GM23338 (cell line): ENCODE measurements around the gene TXNDC16. TPM values are rescaled to one million over a fixed set of nuclear protein-coding genes. Genes with fewer than 3 reads are reported as not detected.

Experiments used
- ATAC-seq: fragments of 200-7000 bp; cut with Tn5 transposase; 3 replicates; pipeline ENCODE4 v1.9.1; 2020
- DNase-seq: peaks from one replicate; pipeline ENCODE4 v3.0.0-alpha.2; 2015; ENCODE audit warnings: low spot score
- H2AFZ ChIP-seq: fragments of 200-600 bp; sonication (generic); 2 replicates; pipeline ENCODE4 v1.8.0; 2016; ENCODE audit warnings: antibody characterized with exemption, mild to moderate bottlenecking, moderate library complexity
- H3F3A ChIP-seq: fragments of 200-600 bp; sonication (generic); replicated peaks from 2 replicates; pipeline ENCODE4 v1.8.0; 2017; ENCODE audit warnings: antibody characterized with exemption, mixed run types, low read depth
- H3K27ac ChIP-seq: fragments of 200-600 bp; sonication (generic); 2 replicates; pipeline ENCODE4 v1.6.1; 2016; ENCODE audit warnings: low read depth
- H3K27me3 ChIP-seq: fragments of 200-600 bp; sonication (generic); 2 replicates; pipeline ENCODE4 v1.8.0; 2016; ENCODE audit warnings: mild to moderate bottlenecking, mixed run types, moderate library complexity; ENCODE audit not compliant: insufficient read depth
- H3K36me3 ChIP-seq: fragments of 200-600 bp; sonication (generic); 2 replicates; pipeline ENCODE4 v1.8.0; 2016; ENCODE audit warnings: mild to moderate bottlenecking; ENCODE audit not compliant: insufficient read depth
- H3K4me1 ChIP-seq: fragments of 200-600 bp; sonication (generic); 2 replicates; pipeline ENCODE4 v1.8.0; 2016; ENCODE audit warnings: mild to moderate bottlenecking, moderate library complexity; ENCODE audit not compliant: insufficient read depth
- H3K4me2 ChIP-seq: fragments of 200-600 bp; sonication (generic); 2 replicates; pipeline ENCODE4 v1.7.1; 2017; ENCODE audit warnings: mixed run types
- H3K4me3 ChIP-seq: fragments of 200-600 bp; sonication (generic); 2 replicates; pipeline ENCODE4 v1.6.1; 2016; ENCODE audit warnings: mixed run types
- H3K79me2 ChIP-seq: fragments of 200-600 bp; sonication (generic); replicated peaks from 2 replicates; pipeline ENCODE4 v1.8.0; 2017; ENCODE audit warnings: mild to moderate bottlenecking; ENCODE audit not compliant: insufficient read depth
- H3K9me2 ChIP-seq: fragments of 200-600 bp; sonication (generic); 2 replicates; pipeline ENCODE4 v1.8.0; 2017; ENCODE audit not compliant: insufficient read depth
- H4K20me1 ChIP-seq: fragments of 200-600 bp; sonication (generic); replicated peaks from 2 replicates; pipeline ENCODE4 v1.8.0; 2017; ENCODE audit warnings: mild to moderate bottlenecking; ENCODE audit not compliant: insufficient read depth
- H3K27ac Mint-ChIP-seq: 2 replicates; pipeline ENCODE4 v1.8.0; 2020; ENCODE audit warnings: inconsistent platforms, mild to moderate bottlenecking, moderate library complexity, mixed read lengths
- H3K27me3 Mint-ChIP-seq: 3 replicates; pipeline ENCODE4 v1.8.0; 2022; ENCODE audit warnings: low read depth, mild to moderate bottlenecking, moderate library complexity, mixed read lengths, inconsistent platforms; ENCODE audit not compliant: insufficient read depth, poor library complexity
- H3K36me3 Mint-ChIP-seq: 3 replicates; pipeline ENCODE4 v1.8.0; 2021; ENCODE audit warnings: low read depth, mild to moderate bottlenecking, inconsistent platforms, moderate library complexity, mixed read lengths
- H3K4me1 Mint-ChIP-seq: 3 replicates; pipeline ENCODE4 v1.8.0; 2020; ENCODE audit warnings: mild to moderate bottlenecking, inconsistent platforms, mixed read lengths
- H3K4me3 Mint-ChIP-seq: 3 replicates; pipeline ENCODE4 v1.8.0; 2021; ENCODE audit warnings: moderate library complexity, mild to moderate bottlenecking, inconsistent platforms, mixed read lengths
- H3K9me3 Mint-ChIP-seq: 3 replicates; pipeline ENCODE4 v1.8.0; 2020; ENCODE audit warnings: moderate library complexity, mild to moderate bottlenecking, inconsistent platforms, mixed read lengths
- CREB1 ChIP-seq: fragments of 250-450 bp; sonication (Bioruptor Pico); IDR thresholded peaks from 2 replicates; pipeline ENCODE4 v1.5.0; 2020; ENCODE audit warnings: low read depth, mild to moderate bottlenecking, moderate library complexity
- CTCF ChIP-seq, 2 experiments: fragments of 200-600 bp in 1 of 2; sonication (generic) in 1 of 2; conservative IDR thresholded peaks; 2 replicates each; pipeline versions ENCODE4 v1.5.1 to v1.6.1; 2016 to 2017; ENCODE audit warnings: antibody characterized with exemption in 2 of 2, low read depth in 2 of 2, mild to moderate bottlenecking in 2 of 2, moderate library complexity in 1 of 2
- EZH2phosphoT487 ChIP-seq: fragments of 200-600 bp; sonication (generic); IDR thresholded peaks from one replicate; pipeline ENCODE4 v1.8.1; 2018; ENCODE audit warnings: antibody characterized with exemption; ENCODE audit not compliant: unreplicated experiment
- JUNB ChIP-seq: IDR thresholded peaks from one replicate; pipeline ENCODE4 v1.6.1; 2016; ENCODE audit warnings: antibody characterized with exemption; ENCODE audit not compliant: unreplicated experiment
- NANOG ChIP-seq: IDR thresholded peaks from 2 replicates; pipeline ENCODE4 v1.6.1; 2016; ENCODE audit warnings: antibody characterized with exemption, borderline replicate concordance
- STAT1 ChIP-seq: IDR thresholded peaks from one replicate; pipeline ENCODE4 v1.6.1; 2016; ENCODE audit warnings: antibody characterized with exemption; ENCODE audit not compliant: unreplicated experiment
- ZNF114 ChIP-seq: fragments of 250-450 bp; sonication (Bioruptor Pico); IDR thresholded peaks from 2 replicates; pipeline ENCODE4 v1.5.0; 2020; ENCODE audit warnings: mild to moderate bottlenecking, moderate library complexity
- ZNF331 ChIP-seq: fragments of 250-450 bp; sonication (Bioruptor Pico); IDR thresholded peaks from 2 replicates; pipeline ENCODE4 v1.5.0; 2020; ENCODE audit warnings: low read depth, mild to moderate bottlenecking, moderate library complexity
- ZNF462 ChIP-seq: fragments of 250-450 bp; sonication (Bioruptor Pico); IDR thresholded peaks from 2 replicates; pipeline ENCODE4 v1.5.0; 2020; ENCODE audit warnings: mild to moderate bottlenecking, moderate library complexity
- polyA plus RNA-seq: library from polyadenylated mRNA; unstranded; fragments of >200 nt; fragmentation: Nextera tagmentation; extraction: Ambion mirVana; gene quantifications from 2 replicates; pipeline ENCODE4 v1.2.1, GENCODE V29; 2016
- total RNA-seq: library from RNA; depleted of rRNA; stranded (reverse); fragments of >200 nt; shearing (Covaris generic); gene quantifications from 2 replicates; pipeline ENCODE4 v1.2.3, GENCODE V29; 2014
- TF ChIP-seq, protein P1 (sequence below): IDR thresholded peaks from one replicate; pipeline ENCODE4 v1.6.1; 2018; ENCODE audit warnings: antibody characterized with exemption; ENCODE audit not compliant: unreplicated experiment

TXNDC16 gene
- total and polyA plus RNA-seq, 2 experiments from 2014 or later, result 13.6 to 14.0 TPM

DNA sequence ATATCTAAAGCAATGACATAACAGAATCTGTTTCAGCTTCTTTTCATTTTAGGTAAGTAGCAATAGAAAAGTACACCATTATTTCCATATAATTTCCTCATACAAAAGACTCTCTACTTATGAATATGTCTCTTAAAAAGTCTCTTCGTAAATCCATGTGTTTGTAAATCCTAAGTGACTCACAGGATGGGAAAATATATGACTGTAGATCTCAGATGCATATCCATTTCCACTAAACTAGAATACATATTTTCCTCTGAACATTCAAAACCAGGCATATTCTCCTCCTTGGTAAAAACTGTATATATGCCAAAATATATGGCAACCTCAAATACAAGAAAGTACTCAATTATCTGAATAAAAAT is 93.6 kb downstream of the TXNDC16 start:
- Histone ChIP-seq H3K4me2 (no peak overlapping the region), H4K20me1 (no peaks in the 10 kb centered on the region), H3K79me2 (no peaks in the 10 kb centered on the region), H3K27me3 (no peaks in the 10 kb centered on the region), H3F3A (no peaks in the 10 kb centered on the region), H3K4me1 (no peaks in the 10 kb centered on the region), H3K27ac (no peak overlapping the region), H3K36me3 (no peaks in the 10 kb centered on the region), H3K4me3 (no peak overlapping the region), H3K9me2 (no peaks in the 10 kb centered on the region), H2AFZ (no peak overlapping the region)
- Mint-ChIP-seq H3K9me3 (0 out of 3 replicates have a peak, but pooled peaks cover 9% of the 10 kb centered on the region), H3K36me3 (peaks cover 16% of the 10 kb centered on the region), H3K4me3 (no peak overlapping the region), H3K4me1 (peaks cover 2% of the 10 kb centered on the region; the same call in 2 of the 3 replicates), H3K27me3 (no peaks in the 10 kb centered on the region), H3K27ac (no peak overlapping the region)
- no peak for TF ChIP-seq ZNF114 (CRISPR knock-in tag)
- no peak for TF ChIP-seq JUNB
- no peak for TF ChIP-seq EZH2phosphoT487
- TF ChIP-seq STAT1, result no peak
- TF ChIP-seq ZNF331 (CRISPR knock-in tag), result no peak
- TF ChIP-seq CREB1, result no peak
- ATAC-seq, result no peak
- DNase-seq, result no peak

GRCh38 chr14:52457411-52457810 is 94.9 kb downstream of the TXNDC16 start:
- Histone ChIP-seq H4K20me1 (no peaks in the 10 kb centered on the region), H3K79me2 (no peaks in the 10 kb centered on the region), H3K27ac (no peak overlapping the region), H3K27me3 (no peaks in the 10 kb centered on the region), H3K9me2 (no peaks in the 10 kb centered on the region), H3K36me3 (no peaks in the 10 kb centered on the region), H3F3A (no peaks in the 10 kb centered on the region), H2AFZ (no peak overlapping the region), H3K4me3 (no peak overlapping the region), H3K4me2 (no peak overlapping the region), H3K4me1 (no peaks in the 10 kb centered on the region)
- Mint-ChIP-seq H3K27me3 (no peaks in the 10 kb centered on the region), H3K27ac (no peak overlapping the region), H3K4me1 (peaks cover 2% of the 10 kb centered on the region; the same call in 2 of the 3 replicates), H3K36me3 (peaks cover 8% of the 10 kb centered on the region), H3K9me3 (0 out of 3 replicates have a peak, but pooled peaks cover 6% of the 10 kb centered on the region), H3K4me3 (no peak overlapping the region)
- no peak for ATAC-seq
- DNase-seq, result no peak
- TF ChIP-seq CREB1 (no peak), NANOG (no peak), ZNF462 (CRISPR knock-in tag) (no peak), EZH2phosphoT487 (no peak), ZNF114 (CRISPR knock-in tag) (no peak), CTCF (conservative IDR thresholded peaks at IDR 0.05; ENCODE audit: low read depth in 2 of 2) (no peak), JUNB (no peak)
- TF ChIP-seq, protein P1, sequence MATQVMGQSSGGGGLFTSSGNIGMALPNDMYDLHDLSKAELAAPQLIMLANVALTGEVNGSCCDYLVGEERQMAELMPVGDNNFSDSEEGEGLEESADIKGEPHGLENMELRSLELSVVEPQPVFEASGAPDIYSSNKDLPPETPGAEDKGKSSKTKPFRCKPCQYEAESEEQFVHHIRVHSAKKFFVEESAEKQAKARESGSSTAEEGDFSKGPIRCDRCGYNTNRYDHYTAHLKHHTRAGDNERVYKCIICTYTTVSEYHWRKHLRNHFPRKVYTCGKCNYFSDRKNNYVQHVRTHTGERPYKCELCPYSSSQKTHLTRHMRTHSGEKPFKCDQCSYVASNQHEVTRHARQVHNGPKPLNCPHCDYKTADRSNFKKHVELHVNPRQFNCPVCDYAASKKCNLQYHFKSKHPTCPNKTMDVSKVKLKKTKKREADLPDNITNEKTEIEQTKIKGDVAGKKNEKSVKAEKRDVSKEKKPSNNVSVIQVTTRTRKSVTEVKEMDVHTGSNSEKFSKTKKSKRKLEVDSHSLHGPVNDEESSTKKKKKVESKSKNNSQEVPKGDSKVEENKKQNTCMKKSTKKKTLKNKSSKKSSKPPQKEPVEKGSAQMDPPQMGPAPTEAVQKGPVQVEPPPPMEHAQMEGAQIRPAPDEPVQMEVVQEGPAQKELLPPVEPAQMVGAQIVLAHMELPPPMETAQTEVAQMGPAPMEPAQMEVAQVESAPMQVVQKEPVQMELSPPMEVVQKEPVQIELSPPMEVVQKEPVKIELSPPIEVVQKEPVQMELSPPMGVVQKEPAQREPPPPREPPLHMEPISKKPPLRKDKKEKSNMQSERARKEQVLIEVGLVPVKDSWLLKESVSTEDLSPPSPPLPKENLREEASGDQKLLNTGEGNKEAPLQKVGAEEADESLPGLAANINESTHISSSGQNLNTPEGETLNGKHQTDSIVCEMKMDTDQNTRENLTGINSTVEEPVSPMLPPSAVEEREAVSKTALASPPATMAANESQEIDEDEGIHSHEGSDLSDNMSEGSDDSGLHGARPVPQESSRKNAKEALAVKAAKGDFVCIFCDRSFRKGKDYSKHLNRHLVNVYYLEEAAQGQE, result no peak
